Measurements from ENCODE around the gene HAPLN2. TPM values are rescaled to one million over a fixed set of nuclear protein-coding genes. Genes with fewer than 3 reads are reported as not detected.

HAPLN2 gene
- total and polyA plus RNA-seq, 2 of the 4 experiments (the other 2 are of a cell fraction), result not detected

GRCh38 chr1:156639601-156640101, 20.4 kb downstream of the HAPLN2 start:
- WGBS, 2 experiments (ENCODE audit: extremely low coverage in 2 of 2, insufficient read length in 1 of 2), result 32% methylated on average over 3 of the region's 6 CpGs; no CpG with 5 or more reads in 1 of the 2 experiments
- Histone ChIP-seq H3K9ac (ENCODE audit: low read depth, low read length) (no peak overlapping the region), H2BK120ac (ENCODE audit: low read depth, low read length) (no peak overlapping the region), H2BK20ac (ENCODE audit: low read depth, low read length) (no peak overlapping the region), H3K4me3 (ENCODE audit: insufficient read depth, low read depth, low read length) (no peak overlapping the region), H4K20me1 (ENCODE audit: insufficient read depth, low read length) (peaks cover 11% of the 10 kb centered on the region; the same call in 1 of the 2 replicates), H3K4me2 (ENCODE audit: low read depth, low read length) (no peak overlapping the region), H4K8ac (ENCODE audit: low read depth in 2 of 2, low read length in 2 of 2) (no peak overlapping the region), H3K9me3 (ENCODE audit: control insufficient read depth, insufficient read depth, low read length) (0 out of 2 replicates have a peak, but pooled peaks cover 1% of the 10 kb centered on the region), H3K79me1 (ENCODE audit: low read depth in 1 of 2, low read length in 2 of 2) (no peaks in the 10 kb centered on the region), H3K36me3 (ENCODE audit: control insufficient read depth, insufficient read depth, low read length) (no peaks in the 10 kb centered on the region), H2AFZ (replicated peaks; ENCODE audit: low read length, poor library complexity) (no peak overlapping the region), H2BK15ac (ENCODE audit: low read depth, low read length) (no peak overlapping the region), H4K5ac (ENCODE audit: low read depth, low read length) (no peak overlapping the region), H2BK5ac (ENCODE audit: low read depth, low read length, poor library complexity, severe bottlenecking) (no peak overlapping the region), H3K56ac (ENCODE audit: extremely low read depth, insufficient read depth, low read length) (no peak overlapping the region), H2AK5ac (ENCODE audit: low read depth, low read length) (no peak overlapping the region), H3K23ac (ENCODE audit: low read depth, low read length) (no peak overlapping the region), H3K27ac (ENCODE audit: insufficient read depth, low read length) (no peak overlapping the region), H3K18ac (ENCODE audit: low read depth, low read length) (no peak overlapping the region), H3K14ac (replicated peaks; ENCODE audit: low read depth, low read length) (no peak overlapping the region), H2AK9ac (replicated peaks; ENCODE audit: low read depth, low read length, poor library complexity) (no peak overlapping the region), H3K9me1 (ENCODE audit: insufficient read depth, low read length) (no peaks in the 10 kb centered on the region), H4K91ac (ENCODE audit: insufficient read depth, low read depth, low read length) (no peak overlapping the region), H3K4ac (ENCODE audit: low read depth, low read length) (no peak overlapping the region), H3K27me3 (ENCODE audit: control insufficient read depth, insufficient read depth, low read length) (peaks cover 87% of the 10 kb centered on the region), H3K4me1 (ENCODE audit: control insufficient read depth, insufficient read depth, low read length) (no peaks in the 10 kb centered on the region; the same call in 1 of the 2 replicates)
- no peak for ATAC-seq (ENCODE audit: low read depth)
- ChIA-PET CTCF (interaction anchor here (0.6 kb wide), 1 partner anchor 38 kb away, joined by 3 read pairs; the partner anchor contains the start of gene NES), POLR2A (ENCODE audit: unreplicated experiment) (no interaction called here)
- dilution Hi-C loops (cut with HindIII; ENCODE audit: low sequenced_read_pairs, unreplicated experiment) (no loop called here), intact Hi-C loops (cut with micrococcal nuclease) (no loop called here), in situ Hi-C loops (cut with MboI; ENCODE audit: low sequenced_read_pairs) (no loop called here)
- DNase-seq, result no peak
- TF ChIP-seq CEBPB (IDR thresholded peaks at IDR 0.05; ENCODE audit: low read depth, low read length) (no peak), RFX5 (IDR thresholded peaks at IDR 0.05; ENCODE audit: low read depth, low read length) (no peak), MAFK (IDR thresholded peaks at IDR 0.05; ENCODE audit: low read depth, low read length) (no peak), CTCF (conservative IDR thresholded peaks at IDR 0.05; ENCODE audit: low read depth, low read length) (no peak), FOS (IDR thresholded peaks at IDR 0.05; ENCODE audit: low read depth, low read length) (no peak), ELK1 (IDR thresholded peaks at IDR 0.05; ENCODE audit: borderline replicate concordance, low read depth, low read length) (no peak), POLR2A (IDR thresholded peaks at IDR 0.05; ENCODE audit: low read depth, low read length) (no peak), NFE2L2 (IDR thresholded peaks at IDR 0.05; ENCODE audit: low read depth, low read length) (no peak), SMC3 (IDR thresholded peaks at IDR 0.05; ENCODE audit: low read depth, low read length) (no peak), BHLHE40 (IDR thresholded peaks at IDR 0.05; ENCODE audit: low read depth, low read length) (no peak), RCOR1 (IDR thresholded peaks at IDR 0.05; ENCODE audit: insufficient replicate concordance, low read length) (no peak), RAD21 (IDR thresholded peaks at IDR 0.05; ENCODE audit: low read length) (no peak), MXI1 (IDR thresholded peaks at IDR 0.05; ENCODE audit: borderline replicate concordance, low read depth, low read length) (no peak), USF2 (IDR thresholded peaks at IDR 0.05; ENCODE audit: low read depth, low read length) (no peak), CHD1 (IDR thresholded peaks at IDR 0.05; ENCODE audit: low read depth, low read length) (no peak), MAZ (IDR thresholded peaks at IDR 0.05; ENCODE audit: borderline replicate concordance, low read depth, low read length) (no peak)
- BruUV-seq (replicated peaks), result no TSS peak

All from IMR-90 (cell line).